Large intestine (tissue), 3 donors: Measurements from ENCODE around the gene SPATA32. TPM values are rescaled to one million over a fixed set of nuclear protein-coding genes. Genes with fewer than 3 reads are reported as not detected.

Experiments used
- DNase-seq, 2 donors: peaks; one replicate each; pipeline versions ENCODE4 v3.0.0 to v3.0.0-alpha.2; 2013
- H3K27ac ChIP-seq: one replicate; pipeline ENCODE4 v1.5.1; 2013; ENCODE audit warnings: low read length
- H3K27me3 ChIP-seq: 2 replicates; pipeline ENCODE4 v1.6.1; 2013; ENCODE audit warnings: low read length; ENCODE audit not compliant: control insufficient read depth, insufficient read depth
- H3K36me3 ChIP-seq: 2 replicates; pipeline ENCODE4 v1.6.1; 2013; ENCODE audit warnings: low read length; ENCODE audit not compliant: control insufficient read depth, insufficient read depth
- H3K4me1 ChIP-seq: one replicate; pipeline ENCODE4 v1.6.1; 2013; ENCODE audit warnings: low read length; ENCODE audit not compliant: control insufficient read depth, insufficient read depth
- H3K4me3 ChIP-seq: one replicate; pipeline ENCODE4 v1.5.1; 2013; ENCODE audit warnings: low read length
- H3K9me3 ChIP-seq: one replicate; pipeline ENCODE4 v1.6.1; 2013; ENCODE audit warnings: mild to moderate bottlenecking, low read depth, low read length, moderate library complexity; ENCODE audit not compliant: control insufficient read depth
- WGBS: methylation state at CpG from one replicate; pipeline ENCODE4 v1.1.5; 2013; ENCODE audit warnings: low lambda C conversion rate; ENCODE audit not compliant: insufficient coverage; 5-methylcytosine and 5-hydroxymethylcytosine counted together
- polyA plus RNA-seq: library from polyadenylated mRNA; unstranded; fragments of 120-200 nt; gene quantifications from one replicate; pipeline ENCODE4 v1.2.1, GENCODE V29; 2013

SPATA32 gene
- polyA plus RNA-seq, 1 donor, result 0.24 TPM

DNA sequence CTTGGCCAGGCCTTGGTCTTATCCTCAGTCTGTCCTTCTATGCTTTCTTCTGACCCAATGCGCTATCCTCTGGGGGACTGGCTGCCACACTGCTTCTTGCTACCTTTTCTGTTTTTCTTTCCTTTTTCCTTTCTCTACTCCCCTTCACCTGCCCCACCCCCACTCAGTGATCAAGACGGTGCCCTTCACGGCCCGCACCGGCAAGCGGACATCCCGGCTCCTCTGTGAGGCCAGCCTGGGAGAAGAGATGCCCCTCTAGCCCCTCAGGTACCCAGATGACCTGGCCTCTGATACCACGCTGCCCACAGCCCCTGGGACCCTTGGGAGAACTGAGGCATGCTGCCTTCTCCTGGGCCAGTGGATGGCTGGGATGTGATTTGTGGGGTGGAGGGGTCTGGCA, 15.6 kb downstream of the SPATA32 start:
- no peak for DNase-seq
- 100% methylated on average over 1 of the region's 8 CpGs for WGBS
- Histone ChIP-seq H3K4me3 (no peak overlapping the region), H3K9me3 (peaks cover 3% of the 10 kb centered on the region), H3K27me3 (peaks cover 23% of the 10 kb centered on the region), H3K36me3 (no peaks in the 10 kb centered on the region), H3K4me1 (peaks cover 9% of the 10 kb centered on the region), H3K27ac (no peak overlapping the region)

DNA sequence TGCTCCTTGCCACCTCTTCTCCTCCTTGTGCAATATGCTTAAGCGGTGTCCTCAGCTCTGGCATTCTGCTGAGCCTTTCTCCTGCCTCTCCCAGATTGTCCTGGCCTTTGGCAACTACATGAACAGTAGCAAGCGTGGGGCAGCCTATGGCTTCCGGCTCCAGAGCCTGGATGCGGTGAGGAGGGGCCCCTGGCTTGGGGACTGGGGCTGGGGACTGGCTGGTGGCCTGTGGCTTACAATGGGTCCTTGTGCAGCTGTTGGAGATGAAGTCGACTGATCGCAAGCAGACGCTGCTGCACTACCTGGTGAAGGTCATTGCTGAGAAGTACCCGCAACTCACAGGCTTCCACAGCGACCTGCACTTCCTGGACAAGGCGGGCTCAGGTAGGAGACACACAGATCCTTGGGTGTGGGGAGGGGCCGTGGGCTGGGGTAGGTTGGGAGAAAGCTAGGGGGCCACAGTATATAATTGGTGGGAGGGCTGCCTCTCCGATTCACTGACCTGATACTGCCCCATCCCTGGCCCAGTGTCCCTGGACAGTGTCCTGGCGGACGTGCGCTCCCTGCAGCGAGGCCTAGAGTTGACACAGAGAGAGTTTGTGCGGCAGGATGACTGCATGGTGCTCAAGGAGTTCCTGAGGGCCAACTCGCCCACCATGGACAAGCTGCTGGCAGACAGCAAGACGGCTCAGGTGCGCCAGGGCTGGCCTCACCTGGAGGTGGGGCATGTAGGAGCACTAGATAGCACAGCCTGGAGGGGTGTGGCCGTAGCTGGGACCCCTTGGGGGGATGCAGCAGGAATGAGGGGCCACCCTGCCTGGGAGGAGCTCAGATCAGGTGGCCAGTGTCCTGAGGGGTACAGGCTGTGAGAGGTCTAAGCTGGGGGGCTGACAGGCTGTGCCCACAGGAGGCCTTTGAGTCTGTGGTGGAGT, 16.9 kb downstream of the SPATA32 start:
- Histone ChIP-seq H3K36me3 (no peaks in the 10 kb centered on the region), H3K27ac (no peak overlapping the region), H3K27me3 (peaks cover 36% of the 10 kb centered on the region), H3K4me1 (peaks cover 18% of the 10 kb centered on the region), H3K4me3 (no peak overlapping the region), H3K9me3 (peaks cover 8% of the 10 kb centered on the region)
- no peak for DNase-seq
- no CpG with 5 or more reads among the region's 21 CpGs for WGBS

DNA sequence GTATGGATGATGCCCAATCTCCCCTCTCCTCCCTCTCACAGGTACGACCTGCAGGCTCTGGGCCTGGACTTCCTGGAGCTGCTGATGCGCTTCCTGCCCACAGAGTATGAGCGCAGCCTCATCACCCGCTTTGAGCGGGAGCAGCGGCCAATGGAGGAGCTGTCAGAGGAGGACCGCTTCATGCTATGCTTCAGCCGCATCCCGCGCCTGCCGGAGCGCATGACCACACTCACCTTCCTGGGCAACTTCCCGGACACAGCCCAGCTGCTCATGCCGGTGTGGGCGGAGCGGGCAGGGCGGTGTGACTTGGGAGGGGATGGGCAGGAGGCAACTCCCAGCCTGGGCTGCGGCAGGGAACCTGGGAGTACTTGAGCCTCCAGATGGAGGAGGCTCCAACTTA, 18.1 kb downstream of the SPATA32 start:
- no CpG with 5 or more reads among the region's 18 CpGs for WGBS
- H3K4me1 ChIP-seq, result peaks cover 18% of the 10 kb centered on the region
- peaks cover 8% of the 10 kb centered on the region for H3K9me3 ChIP-seq
- no peak overlapping the region for H3K4me3 ChIP-seq
- DNase-seq, result no peak
- H3K36me3 ChIP-seq, result no peaks in the 10 kb centered on the region
- no peak overlapping the region for H3K27ac ChIP-seq
- H3K27me3 ChIP-seq, result peaks cover 45% of the 10 kb centered on the region

DNA sequence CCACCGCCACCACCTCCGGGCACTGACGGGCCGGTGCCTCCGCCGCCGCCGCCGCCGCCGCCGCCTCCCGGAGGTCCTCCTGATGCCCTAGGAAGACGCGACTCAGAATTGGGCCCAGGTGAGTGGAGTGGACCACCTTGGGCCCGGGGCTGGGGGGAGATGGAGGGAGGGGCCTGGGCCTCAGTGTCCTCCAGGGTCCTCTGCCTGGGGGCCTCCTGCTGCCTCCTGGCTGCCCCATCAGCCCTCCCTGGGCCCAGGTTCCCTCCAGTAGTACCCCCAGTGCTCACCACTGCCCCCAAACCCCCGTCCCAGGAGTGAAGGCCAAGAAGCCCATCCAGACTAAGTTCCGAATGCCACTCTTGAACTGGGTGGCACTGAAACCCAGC, 19.9 kb downstream of the SPATA32 start:
- peaks cover 8% of the 10 kb centered on the region for H3K9me3 ChIP-seq
- H3K4me3 ChIP-seq, result no peak overlapping the region
- H3K4me1 ChIP-seq, result peaks cover 18% of the 10 kb centered on the region
- peaks cover 51% of the 10 kb centered on the region for H3K27me3 ChIP-seq
- no peak overlapping the region for H3K27ac ChIP-seq
- DNase-seq, result no peak
- H3K36me3 ChIP-seq, result no peaks in the 10 kb centered on the region
- no CpG with 5 or more reads among the region's 18 CpGs for WGBS

DNA sequence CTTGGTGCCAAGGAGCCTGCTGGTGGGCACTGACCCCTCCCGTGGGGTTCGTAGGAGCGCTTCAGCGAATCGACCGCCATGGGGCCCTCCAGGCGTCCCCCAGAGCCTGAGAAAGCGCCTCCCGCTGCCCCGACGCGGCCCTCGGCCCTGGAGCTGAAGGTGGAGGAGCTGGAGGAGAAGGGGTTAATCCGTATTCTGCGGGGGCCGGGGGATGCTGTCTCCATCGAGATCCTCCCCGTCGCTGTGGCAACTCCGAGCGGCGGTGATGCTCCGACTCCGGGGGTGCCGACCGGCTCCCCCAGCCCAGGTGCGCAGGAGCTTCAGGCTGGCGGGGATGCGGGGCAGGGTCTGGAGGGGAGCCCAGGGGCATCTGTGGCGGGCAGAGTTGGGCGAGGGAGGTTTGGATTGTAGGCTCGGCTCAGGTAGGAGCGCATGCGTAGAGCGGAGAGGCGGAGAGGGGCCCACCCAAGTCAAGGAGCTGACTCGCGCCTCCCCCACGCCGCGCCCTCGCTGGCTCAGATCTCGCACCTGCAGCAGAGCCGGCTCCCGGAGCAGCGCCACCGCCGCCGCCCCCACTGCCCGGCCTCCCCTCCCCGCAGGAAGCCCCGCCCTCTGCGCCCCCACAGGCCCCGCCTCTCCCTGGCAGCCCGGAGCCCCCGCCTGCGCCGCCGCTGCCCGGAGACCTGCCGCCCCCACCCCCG, 20.4 kb downstream of the SPATA32 start:
- WGBS, result no CpG with 5 or more reads among the region's 62 CpGs
- DNase-seq, result peak in 1 of 2 donors; percentile 60
- Histone ChIP-seq H3K27me3 (peaks cover 46% of the 10 kb centered on the region), H3K4me1 (peaks cover 13% of the 10 kb centered on the region), H3K9me3 (peaks cover 8% of the 10 kb centered on the region), H3K36me3 (no peaks in the 10 kb centered on the region), H3K27ac (no peak overlapping the region), H3K4me3 (peak overlapping the region; percentile 41)

DNA sequence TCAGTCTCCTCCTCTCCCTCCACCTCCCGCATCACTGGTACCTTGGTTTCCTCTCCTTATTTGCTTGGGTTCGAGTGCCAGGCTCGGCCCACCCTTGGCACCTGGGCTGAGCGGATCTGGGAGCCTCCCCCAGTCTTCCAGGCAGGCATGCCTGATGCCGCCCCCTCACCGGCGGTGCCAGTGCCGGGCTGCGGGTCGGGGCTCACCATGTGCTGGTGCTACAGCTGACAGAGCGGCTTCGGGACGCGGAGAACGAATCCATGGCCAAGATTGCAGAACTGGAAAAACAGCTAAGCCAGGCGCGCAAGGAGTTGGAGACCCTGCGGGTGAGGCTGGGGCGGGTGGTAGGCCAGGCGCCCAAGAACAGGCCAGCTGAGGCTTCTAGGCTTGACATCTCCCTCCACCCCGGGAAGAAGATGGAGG, 21.0 kb downstream of the SPATA32 start:
- H3K36me3 ChIP-seq, result no peaks in the 10 kb centered on the region
- H3K9me3 ChIP-seq, result peaks cover 8% of the 10 kb centered on the region
- peak overlapping the region; percentile 41 for H3K4me3 ChIP-seq
- H3K27me3 ChIP-seq, result peaks cover 45% of the 10 kb centered on the region
- no CpG with 5 or more reads among the region's 21 CpGs for WGBS
- no peak overlapping the region for H3K27ac ChIP-seq
- peaks cover 12% of the 10 kb centered on the region for H3K4me1 ChIP-seq
- no peak for DNase-seq

DNA sequence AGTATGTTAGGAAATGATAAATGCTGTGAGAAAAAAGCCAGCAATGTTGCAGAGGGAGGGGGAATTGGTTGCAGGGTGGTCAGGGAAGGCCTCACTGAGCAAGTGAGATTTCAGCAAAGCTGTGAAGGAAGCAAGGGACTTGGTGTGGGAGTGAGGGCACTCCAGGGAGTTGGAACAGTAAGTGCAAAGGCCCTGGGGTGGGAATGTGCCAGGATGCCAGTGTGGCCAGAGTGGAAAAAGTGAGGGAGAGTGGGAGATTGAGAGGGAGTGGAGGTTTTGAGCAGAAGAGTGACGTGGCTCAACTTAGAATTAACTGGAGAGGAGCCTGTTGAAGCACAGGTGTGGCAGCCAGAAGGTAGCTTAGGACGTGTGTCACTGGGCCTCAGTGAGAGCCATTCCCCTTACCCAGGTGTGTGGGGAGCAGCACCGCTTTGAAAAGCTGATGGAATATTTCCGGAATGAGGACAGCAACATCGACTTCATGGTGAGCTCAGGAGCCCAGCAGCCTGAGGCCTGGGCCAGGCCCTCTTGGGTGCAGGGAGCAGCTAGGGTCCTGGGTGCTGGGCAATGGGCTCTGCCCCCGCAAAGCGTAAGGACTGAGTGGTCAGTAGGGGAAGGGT, 23.6 kb downstream of the SPATA32 start:
- Histone ChIP-seq H3K36me3 (no peaks in the 10 kb centered on the region), H3K9me3 (peaks cover 8% of the 10 kb centered on the region), H3K4me1 (peaks cover 12% of the 10 kb centered on the region), H3K27ac (no peak overlapping the region), H3K4me3 (no peak overlapping the region), H3K27me3 (peaks cover 48% of the 10 kb centered on the region)
- no peak for DNase-seq
- WGBS, result no CpG with 5 or more reads among the region's 7 CpGs

DNA sequence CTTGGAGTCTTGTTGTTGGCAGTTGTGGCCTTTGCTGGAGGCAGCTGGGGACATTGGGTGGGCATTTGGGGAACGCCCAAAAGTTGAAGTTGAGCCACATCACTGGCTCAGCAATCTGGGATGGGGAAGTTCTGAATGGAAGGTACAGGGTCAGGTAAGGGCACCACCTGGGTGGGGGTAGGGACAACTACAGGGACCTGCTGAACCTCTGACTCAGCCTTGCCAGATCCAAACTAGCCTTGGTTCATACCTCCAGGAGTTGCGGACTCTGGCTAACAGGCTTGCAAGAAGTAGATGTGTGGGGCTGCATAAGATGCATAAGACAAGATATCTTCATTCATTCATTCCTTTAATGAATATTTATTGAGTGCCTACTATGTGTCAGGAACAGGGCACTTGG, 24.2 kb downstream of the SPATA32 start:
- Histone ChIP-seq H3K4me3 (no peak overlapping the region), H3K27ac (no peak overlapping the region), H3K9me3 (peaks cover 8% of the 10 kb centered on the region), H3K36me3 (no peaks in the 10 kb centered on the region), H3K4me1 (peaks cover 12% of the 10 kb centered on the region), H3K27me3 (peaks cover 48% of the 10 kb centered on the region)
- WGBS, result no CpG with 5 or more reads among the region's 2 CpGs
- DNase-seq, result no peak

DNA sequence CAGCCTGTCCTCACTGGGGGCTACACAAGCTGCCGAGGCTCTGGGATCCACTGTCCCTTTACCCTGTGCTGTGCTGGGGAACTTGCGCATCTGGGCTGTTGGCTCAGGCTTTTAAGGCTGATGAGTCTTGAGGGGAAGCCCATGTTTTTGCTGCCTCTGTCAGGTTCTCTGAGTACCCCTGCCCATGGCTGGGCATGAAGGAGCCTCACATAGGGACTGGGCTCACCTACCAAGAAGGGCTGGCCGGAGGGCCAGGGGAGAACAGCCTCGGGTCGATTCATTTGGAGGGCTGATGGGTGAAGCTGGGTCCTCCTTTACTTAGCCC, 25.6 kb downstream of the SPATA32 start:
- H3K4me3 ChIP-seq, result no peak overlapping the region
- H3K4me1 ChIP-seq, result peaks cover 9% of the 10 kb centered on the region
- H3K27me3 ChIP-seq, result peaks cover 39% of the 10 kb centered on the region
- no CpG with 5 or more reads among the region's 5 CpGs for WGBS
- DNase-seq, result no peak
- no peaks in the 10 kb centered on the region for H3K36me3 ChIP-seq
- H3K9me3 ChIP-seq, result peaks cover 4% of the 10 kb centered on the region
- no peak overlapping the region for H3K27ac ChIP-seq

DNA sequence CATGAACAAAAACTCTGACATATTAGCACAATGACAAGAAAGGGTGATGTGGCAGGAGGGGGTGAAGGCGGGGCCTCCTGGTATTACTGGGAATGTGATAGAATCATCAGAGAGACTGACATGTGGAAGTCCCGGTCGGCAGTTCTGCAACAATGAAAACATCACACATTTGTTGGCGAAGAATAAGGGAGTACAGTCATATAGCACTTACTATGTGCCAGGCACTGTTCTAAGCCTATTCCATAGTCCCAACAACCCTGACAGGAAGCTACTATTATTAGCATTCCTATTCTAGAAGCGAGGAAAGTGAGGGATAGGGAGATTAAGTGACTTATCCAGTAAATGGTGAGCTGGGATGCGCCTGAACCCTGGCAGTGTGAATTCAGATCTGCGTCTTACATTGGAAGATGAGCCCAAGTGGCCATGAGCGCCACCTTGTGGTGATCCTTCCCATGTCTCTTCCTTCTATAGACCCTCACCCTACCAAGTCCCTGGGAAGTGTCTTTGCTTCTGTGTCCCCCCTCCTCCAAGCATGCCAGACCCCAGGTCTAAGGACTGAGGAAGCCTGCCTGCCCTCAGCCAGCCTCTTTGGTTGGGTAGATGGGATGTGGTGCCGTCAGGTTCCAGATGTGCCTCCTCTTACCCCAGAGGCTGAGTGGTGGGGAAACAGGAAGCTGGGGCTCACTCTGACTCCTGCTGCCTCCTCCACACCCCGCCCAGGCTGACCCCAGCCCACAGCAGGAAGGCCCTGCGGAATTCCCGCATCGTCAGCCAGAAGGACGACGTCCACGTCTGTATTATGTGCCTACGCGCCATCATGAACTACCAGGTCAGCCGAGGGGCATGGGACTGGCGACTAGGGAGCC, 26.2 kb downstream of the SPATA32 start:
- peaks cover 36% of the 10 kb centered on the region for H3K27me3 ChIP-seq
- DNase-seq, result peak in 1 of 2 donors; percentile 46
- no peaks in the 10 kb centered on the region for H3K36me3 ChIP-seq
- no peaks in the 10 kb centered on the region for H3K9me3 ChIP-seq
- peaks cover 3% of the 10 kb centered on the region for H3K4me1 ChIP-seq
- no peak overlapping the region for H3K4me3 ChIP-seq
- 0% methylated on average over 1 of the region's 20 CpGs for WGBS
- no peak overlapping the region for H3K27ac ChIP-seq
